ENCODE measurements around the gene CMIP.
"Not testable (repeated sequence)": the region's sequence is repeated elsewhere in the genome, so short reads cannot be mapped to it uniquely, and the experiment has no call there.

CMIP gene

DNA sequence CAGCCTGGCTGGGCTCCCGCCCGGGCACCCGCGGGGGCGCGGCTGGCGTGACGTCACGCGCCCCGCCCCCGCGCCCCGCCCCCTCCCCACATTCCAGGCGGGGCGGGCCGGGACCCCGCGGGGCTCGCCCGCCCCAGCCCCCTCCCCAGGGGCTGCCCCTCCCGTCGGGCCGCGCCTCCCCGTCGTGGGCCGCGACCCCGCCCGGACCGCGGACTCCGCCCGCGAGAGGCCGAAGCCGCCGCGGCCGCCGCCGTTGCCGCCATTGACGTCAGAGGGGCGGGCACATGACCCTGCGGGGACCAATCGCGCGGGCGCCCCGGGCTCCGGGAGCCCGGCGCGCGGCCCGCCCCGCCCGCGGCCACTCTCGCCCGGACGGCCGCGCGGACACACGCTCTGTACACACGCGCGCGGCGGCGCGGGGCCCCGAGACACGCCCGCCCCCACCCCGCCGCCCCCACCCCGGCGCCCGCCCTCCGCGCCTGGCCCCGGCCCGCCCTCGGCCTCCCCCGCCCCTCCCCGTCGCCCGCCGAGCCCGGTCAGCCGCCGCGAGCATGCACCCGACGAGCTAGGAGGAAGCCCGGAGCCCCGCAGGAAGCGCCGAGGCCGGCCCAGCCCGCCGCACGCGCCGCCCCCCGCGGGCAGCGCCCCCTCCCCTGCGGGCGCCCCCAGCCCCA lies at the start of gene CMIP:
Gene CMIP (plus strand): TSS at position 361 of the 674 bp plus-strand sequence.
- peak; percentile 89 for DNase-seq (ENCODE audit: low read depth)

DNA sequence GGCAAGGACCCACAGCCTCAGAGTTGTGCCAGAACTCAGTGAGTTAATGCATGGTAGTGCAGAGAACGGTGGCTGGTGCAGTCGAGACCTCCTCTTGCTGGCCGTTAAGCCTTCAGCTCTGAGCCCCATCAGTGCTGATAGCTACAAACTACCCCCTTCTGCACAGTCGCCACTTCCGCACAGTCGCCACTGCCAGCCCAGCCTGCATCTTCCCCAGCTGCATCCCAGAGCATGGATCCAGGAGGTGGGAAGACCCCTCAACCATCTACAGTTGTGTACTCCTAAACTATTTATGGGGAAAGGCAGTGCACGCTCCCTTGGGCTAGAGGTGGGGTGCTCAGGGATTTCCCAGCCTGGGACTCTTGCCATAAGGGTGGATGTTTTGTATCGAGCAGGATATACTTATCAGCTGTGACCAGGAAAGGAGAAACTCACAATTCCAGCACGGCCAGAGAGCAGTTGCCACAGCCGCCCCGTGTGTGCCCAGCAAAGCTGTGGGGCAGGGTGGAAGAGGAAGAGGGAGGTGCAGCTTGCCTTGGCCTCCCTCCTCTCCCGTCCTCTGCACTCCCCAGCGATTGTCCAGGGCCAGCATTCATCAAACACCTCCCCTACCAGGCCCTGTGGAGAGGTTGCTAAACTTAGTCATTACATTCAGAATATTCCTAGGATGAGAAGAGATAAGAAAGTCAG lies 49.5 kb upstream of the CMIP start:
- DNase-seq (ENCODE audit: low read depth): no peak

GRCh38 chr16:81397058-81397878 lies 47.3 kb upstream of the CMIP start:
- DNase-seq (ENCODE audit: low read depth): no peak

GRCh38 chr16:81397879-81398520 lies 46.6 kb upstream of the CMIP start:
- DNase-seq (ENCODE audit: low read depth): no peak

GRCh38 chr16:81399909-81400308 lies 44.7 kb upstream of the CMIP start:
- DNase-seq (ENCODE audit: low read depth): no peak

- peak; percentile 98 for DNase-seq (ENCODE audit: low read depth)
Observed at GRCh38 chr16:81401035-81401950, 43.3 kb upstream of the CMIP start.

- DNase-seq (ENCODE audit: low read depth): no peak
Observed at GRCh38 chr16:81403208-81403600, 41.4 kb upstream of the CMIP start.

GRCh38 chr16:81403601-81404391 lies 40.8 kb upstream of the CMIP start:
- peak; percentile 87 for DNase-seq (ENCODE audit: low read depth)

DNA sequence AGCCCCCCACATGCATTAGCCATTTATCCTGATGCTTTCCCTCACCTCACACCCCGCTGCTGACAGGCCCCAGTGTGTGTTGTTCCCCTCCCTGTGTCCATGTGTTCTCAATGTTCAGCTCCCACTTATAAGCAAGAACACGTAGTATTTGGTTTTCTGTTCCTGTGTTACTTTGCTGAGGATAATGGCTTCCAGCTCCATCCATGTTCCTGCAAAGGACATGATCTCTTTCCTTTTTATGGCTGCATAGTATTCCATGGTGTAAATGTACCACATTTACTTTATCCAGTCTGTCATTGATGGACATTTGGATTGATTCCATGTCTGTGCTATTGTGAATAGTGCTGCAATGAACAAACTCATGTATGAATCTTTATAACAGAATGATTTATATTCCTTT lies 39.6 kb upstream of the CMIP start:
- not testable (repeated sequence) for DNase-seq (ENCODE audit: low read depth)

DNA sequence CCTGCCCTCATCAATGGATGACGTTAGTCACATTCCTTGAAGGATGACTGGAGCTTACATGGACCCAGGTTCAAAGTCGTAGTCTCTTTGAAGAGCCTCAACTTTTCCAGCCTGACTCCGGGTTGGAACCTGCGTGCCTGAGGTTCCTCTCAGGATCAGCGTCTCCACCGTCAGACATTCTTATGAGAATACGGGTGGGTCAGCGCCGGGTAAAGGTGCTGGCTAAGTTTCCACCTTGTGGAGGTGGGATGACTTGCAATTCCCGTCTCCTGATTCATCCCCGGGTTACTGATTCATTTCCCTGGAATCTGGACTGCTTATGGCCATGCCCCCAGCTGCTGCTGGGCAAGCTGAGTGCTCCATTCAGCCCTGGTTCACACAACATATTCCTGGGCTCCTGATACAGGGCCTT lies 38.9 kb upstream of the CMIP start:
- peak; percentile 98 for DNase-seq (ENCODE audit: low read depth)

- no peak for DNase-seq (ENCODE audit: low read depth)
Observed at GRCh38 chr16:81408409-81408950, 36.1 kb upstream of the CMIP start.

DNA sequence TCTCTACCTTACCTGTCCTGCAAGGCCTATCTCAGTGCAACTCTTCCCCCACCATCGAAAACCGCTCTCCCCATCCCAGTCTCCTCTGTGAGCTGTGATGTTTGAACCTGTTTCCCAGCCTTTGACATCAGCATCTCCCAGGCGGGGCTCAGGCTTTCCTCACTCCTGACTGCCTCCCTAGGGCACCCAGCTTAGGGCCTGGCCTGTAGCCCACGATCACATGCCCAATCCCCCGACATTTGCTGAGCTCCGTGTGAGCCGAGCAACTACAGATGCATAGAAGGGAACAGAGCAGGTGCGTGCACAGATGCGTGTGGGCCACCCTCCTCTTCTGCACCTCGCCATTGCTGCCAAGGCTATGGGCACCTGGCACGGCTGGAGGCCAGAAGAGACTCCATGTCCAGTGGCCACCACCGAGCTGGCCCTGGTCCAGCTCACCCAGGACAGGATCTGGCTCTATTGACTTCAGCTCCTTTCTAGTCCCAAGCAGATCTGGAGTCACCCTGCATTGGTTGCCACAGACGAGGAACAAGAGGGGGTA lies 35.5 kb upstream of the CMIP start:
- no peak for DNase-seq (ENCODE audit: low read depth)

- DNase-seq (ENCODE audit: low read depth): no peak
Observed at GRCh38 chr16:81410643-81411293, 33.8 kb upstream of the CMIP start.

GRCh38 chr16:81413245-81413990 lies 31.2 kb upstream of the CMIP start:
- no peak for DNase-seq (ENCODE audit: low read depth)

GRCh38 chr16:81415751-81416150 lies 28.9 kb upstream of the CMIP start:
- no peak for DNase-seq (ENCODE audit: low read depth)

DNA sequence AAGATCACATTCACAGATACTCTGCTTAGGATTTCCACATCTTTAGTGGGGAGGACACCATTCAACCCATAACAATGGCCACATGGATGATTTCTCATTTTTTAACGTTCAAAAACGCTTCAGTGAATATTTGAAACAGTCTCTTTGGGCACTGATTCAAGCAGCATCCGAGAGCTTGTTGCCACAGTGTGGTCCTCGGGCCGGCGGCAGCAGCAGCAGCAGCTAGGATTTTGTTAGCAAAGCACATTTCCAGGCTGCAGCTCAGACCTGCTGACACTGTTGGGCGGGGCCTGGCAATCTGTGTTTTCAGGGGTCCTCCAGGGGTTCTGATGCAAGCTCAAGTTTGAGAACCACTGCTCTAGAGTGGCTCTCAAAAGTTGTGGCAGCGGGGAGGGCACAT lies 27.9 kb upstream of the CMIP start:
- no peak for DNase-seq (ENCODE audit: low read depth)

DNA sequence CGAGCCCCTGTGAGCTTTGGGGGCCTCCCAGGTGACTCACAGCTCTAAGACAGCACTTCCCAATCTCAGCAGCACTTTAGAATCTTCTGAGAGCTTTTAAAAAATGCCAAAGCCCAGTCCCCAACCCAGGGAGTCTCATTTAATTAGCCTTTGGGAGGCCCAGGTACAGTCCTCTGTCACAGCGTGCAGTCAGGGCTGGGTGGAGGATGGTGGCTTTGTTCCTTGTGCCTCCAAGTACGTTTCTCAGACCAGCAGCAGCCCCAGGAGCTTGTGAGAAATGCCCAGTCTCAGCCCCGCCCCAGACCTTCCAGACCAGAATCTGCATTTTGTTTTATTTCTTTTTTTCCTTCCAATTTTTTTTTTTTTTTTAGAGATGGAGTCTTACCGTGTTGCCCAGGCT lies 27.4 kb upstream of the CMIP start:
- DNase-seq (ENCODE audit: low read depth): no peak

DNA sequence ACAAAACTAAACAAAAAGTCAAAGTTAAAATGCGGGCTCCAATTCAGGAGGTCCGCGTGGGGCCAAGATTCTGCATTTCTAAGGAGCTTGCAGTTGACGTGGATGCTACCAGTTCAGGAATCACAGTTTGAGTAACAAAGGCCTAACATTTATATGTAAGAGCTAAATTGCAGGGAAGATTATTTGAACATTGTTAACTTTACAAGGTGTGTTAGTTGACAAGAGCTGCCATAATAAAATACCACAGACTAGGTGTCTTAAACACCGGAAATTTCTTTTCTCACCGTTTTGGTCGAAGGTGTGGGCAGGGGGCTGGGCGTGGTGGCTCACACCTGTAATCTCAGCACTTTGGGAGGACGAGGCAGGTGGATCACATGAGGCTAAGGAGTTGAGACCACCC lies 24.8 kb upstream of the CMIP start:
- DNase-seq (ENCODE audit: low read depth): no peak

DNA sequence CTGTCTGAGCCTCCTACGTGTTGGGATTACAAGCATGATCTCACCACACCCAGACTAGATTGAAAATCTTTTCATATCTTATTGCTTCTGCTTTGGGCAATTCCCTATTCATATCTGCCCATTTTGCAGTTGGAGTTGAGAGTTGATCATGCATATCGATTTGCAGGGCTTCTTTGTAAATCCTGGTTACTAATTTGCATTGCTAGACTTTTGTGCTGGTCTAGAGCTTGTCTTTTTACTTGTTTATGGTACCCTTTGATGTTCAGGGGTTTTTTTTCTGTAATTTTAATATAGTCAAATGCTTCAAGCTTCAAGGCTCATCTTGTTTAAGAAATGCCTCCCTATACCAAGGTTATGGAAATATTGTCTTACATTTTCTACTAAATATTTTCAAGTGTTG lies 23.5 kb upstream of the CMIP start:
- DNase-seq (ENCODE audit: low read depth): no peak

All from ELR (cell line).